Dermis lymphatic vessel endothelial cell (primary cell): Measurements from ENCODE around the gene OR4S2. TPM values are rescaled to one million over a fixed set of nuclear protein-coding genes. Genes with fewer than 3 reads are reported as not detected.

Source experiments
- total RNA-seq: library from RNA; depleted of rRNA; stranded (reverse); fragments of >200 nt; gene quantifications from 2 replicates; pipeline ENCODE4 v1.2.1, GENCODE V29; 2014

OR4S2 gene, protein sequence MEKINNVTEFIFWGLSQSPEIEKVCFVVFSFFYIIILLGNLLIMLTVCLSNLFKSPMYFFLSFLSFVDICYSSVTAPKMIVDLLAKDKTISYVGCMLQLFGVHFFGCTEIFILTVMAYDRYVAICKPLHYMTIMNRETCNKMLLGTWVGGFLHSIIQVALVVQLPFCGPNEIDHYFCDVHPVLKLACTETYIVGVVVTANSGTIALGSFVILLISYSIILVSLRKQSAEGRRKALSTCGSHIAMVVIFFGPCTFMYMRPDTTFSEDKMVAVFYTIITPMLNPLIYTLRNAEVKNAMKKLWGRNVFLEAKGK
- total RNA-seq, result not detected in 2 replicates

GRCh38 chr11:55648027-55648426 lies at the start of gene OR4S2:
TSS of gene OR4S2 (plus strand) at chr11:55648327. CDS start at chr11:55650904, 2,577 bp downstream.

GRCh38 chr11:55607545-55607944 lies 40.6 kb upstream of the OR4S2 start, which contains the start of gene OR4C11:
TSS of gene OR4C11 (minus strand) at chr11:55607645. CDS start at chr11:55604373, 3,272 bp downstream.

GRCh38 chr11:55634813-55635212 lies 13.3 kb upstream of the OR4S2 start, which contains the start of gene OR4P4:
TSS of gene OR4P4 (plus strand) at chr11:55635113.

DNA sequence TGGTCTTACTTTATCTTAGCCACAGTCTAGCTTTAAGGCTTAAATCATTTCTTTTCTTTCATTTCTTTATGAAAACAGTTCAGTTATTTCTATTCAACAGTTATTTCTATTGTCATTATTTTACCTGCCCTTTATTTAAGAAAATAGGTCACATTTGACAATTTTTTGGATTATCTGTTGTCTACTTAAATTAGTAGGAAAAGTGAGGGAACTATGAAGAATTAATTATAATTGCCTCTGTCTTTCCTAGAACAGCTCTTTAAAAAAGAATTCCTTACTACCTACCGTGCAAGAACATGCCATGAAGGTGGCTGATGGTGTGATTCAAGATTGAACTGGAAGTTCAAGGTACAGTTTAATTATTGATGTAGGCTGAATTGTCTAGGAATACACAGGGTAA lies 13.8 kb downstream of the OR4S2 start, which contains the start of gene OR4C6:
OR4C6 (plus strand) TSS at position 301 of the 400 bp plus-strand sequence. CDS start 2,966 bp downstream, outside the sequence.

Other genes starting within 250 kb of the OR4S2 start
- gene OR4C15, start 93.9 kb upstream of the OR4S2 start, total RNA-seq, result not detected in 2 replicates
- gene OR4C16, start 76.2 kb upstream of the OR4S2 start, total RNA-seq, result not detected in 2 replicates
- gene OR4C11, start 40.7 kb upstream of the OR4S2 start, total RNA-seq, result not detected in 2 replicates
- gene OR4P4, start 13.2 kb upstream of the OR4S2 start, total RNA-seq, result not detected in 2 replicates
- not detected in 2 replicates for gene OR4C6, start 13.9 kb downstream of the OR4S2 start, total RNA-seq
- gene OR5D13, start 125.1 kb downstream of the OR4S2 start, total RNA-seq, result not detected in 2 replicates
- not detected in 2 replicates for gene OR5D14, start 147.2 kb downstream of the OR4S2 start, total RNA-seq
- not detected in 2 replicates for gene OR5L1, start 163.0 kb downstream of the OR4S2 start, total RNA-seq
- not detected in 2 replicates for gene OR5D18, start 171.3 kb downstream of the OR4S2 start, total RNA-seq
- not detected in 2 replicates for gene OR5L2, start 178.9 kb downstream of the OR4S2 start, total RNA-seq
- not detected in 2 replicates for gene OR5D16, start 190.4 kb downstream of the OR4S2 start, total RNA-seq
- not detected in 2 replicates for gene TRIM51, start 235.0 kb downstream of the OR4S2 start, total RNA-seq